ENCODE results near the gene ZNF436. TPM values are rescaled to one million over a fixed set of nuclear protein-coding genes. Genes with fewer than 3 reads are reported as not detected.

Gene ZNF436
- total RNA-seq, 1 donor from 2014 or later = 23.7 TPM

Other genes with a start within 250 kb of the ZNF436 start
- gene LUZP1, start 201.0 kb downstream of the ZNF436 start, total RNA-seq = 17.1 TPM
- not detected for gene HTR1D, start 152.3 kb downstream of the ZNF436 start, total RNA-seq
- 96.2 TPM for gene HNRNPR, start 25.6 kb downstream of the ZNF436 start, total RNA-seq
- 25.6 TPM for gene TCEA3, start 54.9 kb upstream of the ZNF436 start, total RNA-seq
- 31.5 TPM for gene ASAP3, start 114.3 kb upstream of the ZNF436 start, total RNA-seq
- gene E2F2, start 161.4 kb upstream of the ZNF436 start, total RNA-seq = 13.9 TPM
- gene ID3, start 189.7 kb upstream of the ZNF436 start, total RNA-seq = 25.7 TPM